H1 (cell line): ENCODE measurements around the gene TSFM.

Source experiments
- JUN ChIP-seq: IDR thresholded peaks from 2 replicates; pipeline ENCODE4 v1.6.1; 2011; ENCODE audit warnings: low read depth, mild to moderate bottlenecking, improper control_type of control experiment, low read length
- NRF1 ChIP-seq: IDR thresholded peaks from 2 replicates; pipeline ENCODE4 v1.6.1; 2011; ENCODE audit warnings: mild to moderate bottlenecking, low read depth, low read length, improper control_type of control experiment
- POLR2A ChIP-seq, 2 experiments: IDR thresholded peaks; 1 replicate in 1 of 2; 2 replicates in 1 of 2; pipeline ENCODE4 v1.6.1; 2011; ENCODE audit warnings: low read depth in 2 of 2, low read length in 2 of 2, mild to moderate bottlenecking in 2 of 2; ENCODE audit errors: control extremely low read depth in 1 of 2
- POLR2AphosphoS5 ChIP-seq: IDR thresholded peaks from 2 replicates; pipeline ENCODE4 v1.6.1; 2011; ENCODE audit warnings: low read depth, low read length
- RAD21 ChIP-seq, 2 experiments: IDR thresholded peaks in 1 of 2; conservative IDR thresholded peaks in 1 of 2; 2 replicates each; pipeline ENCODE4 v1.6.1; 2011; ENCODE audit warnings: low read depth in 2 of 2, low read length in 2 of 2, improper control_type of control experiment in 1 of 2, inconsistent platforms in 1 of 2, mild to moderate bottlenecking in 1 of 2, moderate library complexity in 1 of 2
- SIRT6 ChIP-seq: IDR thresholded peaks from one replicate; pipeline ENCODE4 v1.7.1; 2012; ENCODE audit warnings: low read length, inconsistent platforms
- SP4 ChIP-seq: IDR thresholded peaks from 2 replicates; pipeline ENCODE4 v1.6.1; 2012; ENCODE audit warnings: low read length, inconsistent platforms
- TAF1 ChIP-seq: IDR thresholded peaks from 2 replicates; pipeline ENCODE4 v1.6.1; 2011; ENCODE audit warnings: mild to moderate bottlenecking, low read depth, low read length
- YY1 ChIP-seq: IDR thresholded peaks from 2 replicates; pipeline ENCODE4 v1.6.1; 2011; ENCODE audit warnings: low read depth, mild to moderate bottlenecking, low read length
- ZNF274 ChIP-seq: IDR thresholded peaks from 2 replicates; pipeline ENCODE4 v1.7.0; 2012; ENCODE audit warnings: low read length, borderline replicate concordance; ENCODE audit errors: extremely low read depth
- TF ChIP-seq, protein P1 (sequence below), 3 experiments: IDR thresholded peaks; 1 replicate in 2 of 3; 2 replicates in 1 of 3; pipeline versions ENCODE4 v1.5.1 to v1.6.1; 2011; ENCODE audit warnings: low read length in 3 of 3, mild to moderate bottlenecking in 3 of 3, inconsistent platforms in 2 of 3, low read depth in 1 of 3, moderate library complexity in 1 of 3; ENCODE audit not compliant: insufficient read depth in 1 of 3; ENCODE audit errors: control extremely low read depth in 1 of 3
- TF ChIP-seq, protein P2 (sequence below): IDR thresholded peaks from 2 replicates; pipeline ENCODE4 v1.6.1; 2012; ENCODE audit warnings: inconsistent platforms

- TF ChIP-seq, protein P1, sequence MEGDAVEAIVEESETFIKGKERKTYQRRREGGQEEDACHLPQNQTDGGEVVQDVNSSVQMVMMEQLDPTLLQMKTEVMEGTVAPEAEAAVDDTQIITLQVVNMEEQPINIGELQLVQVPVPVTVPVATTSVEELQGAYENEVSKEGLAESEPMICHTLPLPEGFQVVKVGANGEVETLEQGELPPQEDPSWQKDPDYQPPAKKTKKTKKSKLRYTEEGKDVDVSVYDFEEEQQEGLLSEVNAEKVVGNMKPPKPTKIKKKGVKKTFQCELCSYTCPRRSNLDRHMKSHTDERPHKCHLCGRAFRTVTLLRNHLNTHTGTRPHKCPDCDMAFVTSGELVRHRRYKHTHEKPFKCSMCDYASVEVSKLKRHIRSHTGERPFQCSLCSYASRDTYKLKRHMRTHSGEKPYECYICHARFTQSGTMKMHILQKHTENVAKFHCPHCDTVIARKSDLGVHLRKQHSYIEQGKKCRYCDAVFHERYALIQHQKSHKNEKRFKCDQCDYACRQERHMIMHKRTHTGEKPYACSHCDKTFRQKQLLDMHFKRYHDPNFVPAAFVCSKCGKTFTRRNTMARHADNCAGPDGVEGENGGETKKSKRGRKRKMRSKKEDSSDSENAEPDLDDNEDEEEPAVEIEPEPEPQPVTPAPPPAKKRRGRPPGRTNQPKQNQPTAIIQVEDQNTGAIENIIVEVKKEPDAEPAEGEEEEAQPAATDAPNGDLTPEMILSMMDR (IDR thresholded peaks at IDR 0.05; ENCODE audit: control extremely low read depth in 1 of 3, insufficient read depth in 1 of 3, low read depth in 1 of 3, low read length in 3 of 3): no peak
- no peak for TF ChIP-seq NRF1
- no peak for TF ChIP-seq POLR2A (IDR thresholded peaks at IDR 0.05; ENCODE audit: control extremely low read depth in 1 of 2, low read depth in 2 of 2, low read length in 2 of 2)
- TF ChIP-seq SIRT6: no peak
- no peak for TF ChIP-seq TAF1
- TF ChIP-seq YY1: no peak
- TF ChIP-seq SP4: no peak
- no peak for TF ChIP-seq RAD21 (IDR thresholded peaks at IDR 0.05 in 1 of 2, conservative IDR thresholded peaks at IDR 0.05 in 1 of 2; ENCODE audit: low read depth in 2 of 2, low read length in 2 of 2)
- TF ChIP-seq POLR2AphosphoS5: no peak
- TF ChIP-seq, protein P2, sequence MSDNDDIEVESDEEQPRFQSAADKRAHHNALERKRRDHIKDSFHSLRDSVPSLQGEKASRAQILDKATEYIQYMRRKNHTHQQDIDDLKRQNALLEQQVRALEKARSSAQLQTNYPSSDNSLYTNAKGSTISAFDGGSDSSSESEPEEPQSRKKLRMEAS: no peak
- TF ChIP-seq ZNF274: no peak
- TF ChIP-seq JUN: no peak
Measured at GRCh38 chr12:57757771-57758170, 24.8 kb upstream of the TSFM start.
